Fibroblast of skin of back (primary cell): ENCODE data around the gene DLG2.
"Not testable (repeated sequence)": the region's sequence is repeated elsewhere in the genome, so short reads cannot be mapped to it uniquely, and the experiment has no call there.

ENCODE experiments used
- DNase-seq: peaks from one replicate; pipeline ENCODE4 v3.0.0-alpha.2; 2013

Gene DLG2

DNA sequence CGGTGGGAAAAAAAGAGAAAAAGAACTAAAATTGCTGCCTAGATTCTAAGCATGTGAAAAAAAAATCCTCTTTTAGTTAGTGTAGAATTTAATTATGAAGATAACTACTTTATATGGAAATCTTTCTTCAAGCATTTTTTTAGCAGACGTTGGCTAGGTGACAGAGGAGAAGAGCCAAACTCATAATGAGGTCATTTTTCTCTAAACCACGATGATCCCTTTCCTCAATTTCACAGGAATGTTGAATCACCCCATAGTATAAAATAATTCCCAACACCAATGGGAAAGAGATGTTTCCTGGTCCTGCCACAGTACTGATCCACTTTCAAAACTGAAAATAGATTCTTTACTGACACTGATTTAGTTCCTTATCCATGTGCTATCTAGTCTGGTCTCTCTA, 319.8 kb downstream of the DLG2 start:
- peak; percentile 68 for DNase-seq

- DNase-seq: no peak
These were observed 325.1 kb downstream of the DLG2 start for GRCh38 chr11:85301895-85302678.

GRCh38 chr11:85299258-85299942, 327.7 kb downstream of the DLG2 start:
- peak; percentile 17 for DNase-seq

DNA sequence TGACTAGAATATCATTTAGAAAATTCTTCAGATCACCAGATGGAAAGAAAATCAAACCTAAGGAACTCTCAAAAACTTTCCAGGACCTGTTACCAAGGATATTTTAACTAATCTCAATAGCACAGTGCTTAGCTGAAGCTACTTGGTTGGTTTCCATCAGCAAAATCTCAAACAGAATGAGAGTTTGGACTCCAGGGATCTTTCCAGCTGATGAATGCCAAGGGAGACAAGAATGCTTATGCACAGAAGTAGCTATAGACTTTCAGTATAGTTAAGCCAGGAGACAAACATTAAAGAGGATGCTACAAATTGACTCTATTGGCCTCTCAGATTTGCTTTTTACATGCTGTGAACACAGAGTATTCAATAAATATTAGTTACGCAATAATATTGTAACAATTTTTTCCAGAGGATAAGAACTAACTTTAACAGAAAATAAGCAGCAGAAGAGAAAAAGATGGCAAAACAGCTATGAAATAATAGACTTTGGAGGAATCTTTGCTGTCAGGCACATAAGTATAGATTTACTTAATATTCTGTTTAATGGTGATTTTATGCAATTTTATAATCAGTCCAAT, 331.4 kb downstream of the DLG2 start:
- no peak for DNase-seq

DNA sequence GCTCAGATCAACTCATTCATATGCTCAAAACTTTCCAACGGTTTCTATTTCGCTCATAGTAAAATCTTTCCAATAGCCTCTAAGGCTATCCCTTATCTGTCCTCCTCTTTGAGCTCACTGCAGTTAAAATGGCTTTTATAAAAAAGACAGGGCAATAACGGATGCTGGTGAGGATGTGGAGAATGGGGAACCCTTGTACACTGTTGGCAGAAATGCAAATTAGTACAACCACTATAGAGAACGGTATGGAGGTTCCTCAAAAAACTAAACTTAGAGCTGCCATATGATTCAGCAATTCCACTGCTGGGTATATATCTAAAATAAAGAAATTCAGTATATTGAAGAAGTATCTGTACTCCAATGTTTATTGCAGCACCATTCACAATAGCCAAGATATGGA, 345.6 kb downstream of the DLG2 start:
- no peak for DNase-seq

GRCh38 chr11:85279267-85279666, 347.9 kb downstream of the DLG2 start:
- DNase-seq: no peak

GRCh38 chr11:85277693-85278092, 349.5 kb downstream of the DLG2 start:
- no peak for DNase-seq

- no peak for DNase-seq
These were observed 350.8 kb downstream of the DLG2 start for GRCh38 chr11:85276332-85276731.

GRCh38 chr11:85270315-85270714, 356.8 kb downstream of the DLG2 start:
- not testable (repeated sequence) for DNase-seq

GRCh38 chr11:85269109-85269508, 358.0 kb downstream of the DLG2 start:
- DNase-seq: peak; percentile 12

DNA sequence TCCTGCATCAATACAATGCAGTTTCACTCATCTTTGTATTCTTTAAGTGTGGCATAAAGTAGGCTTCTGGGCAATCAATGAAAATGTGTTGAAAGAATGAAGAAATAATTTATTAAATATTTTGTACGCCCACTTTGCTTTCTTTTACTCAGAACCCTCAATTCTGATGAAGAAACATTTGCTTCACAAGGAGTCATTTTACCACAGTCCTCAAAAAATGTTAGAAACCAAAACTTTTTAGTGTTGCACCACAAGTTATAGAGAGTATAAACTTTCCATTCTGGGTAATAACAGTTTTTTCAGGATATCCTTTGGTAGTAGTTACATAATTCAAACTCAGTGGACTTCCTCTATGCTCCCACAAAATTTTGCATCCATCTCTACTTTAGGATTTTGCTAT, 360.5 kb downstream of the DLG2 start:
- DNase-seq: no peak

GRCh38 chr11:85263328-85263727, 363.8 kb downstream of the DLG2 start:
- no peak for DNase-seq

DNA sequence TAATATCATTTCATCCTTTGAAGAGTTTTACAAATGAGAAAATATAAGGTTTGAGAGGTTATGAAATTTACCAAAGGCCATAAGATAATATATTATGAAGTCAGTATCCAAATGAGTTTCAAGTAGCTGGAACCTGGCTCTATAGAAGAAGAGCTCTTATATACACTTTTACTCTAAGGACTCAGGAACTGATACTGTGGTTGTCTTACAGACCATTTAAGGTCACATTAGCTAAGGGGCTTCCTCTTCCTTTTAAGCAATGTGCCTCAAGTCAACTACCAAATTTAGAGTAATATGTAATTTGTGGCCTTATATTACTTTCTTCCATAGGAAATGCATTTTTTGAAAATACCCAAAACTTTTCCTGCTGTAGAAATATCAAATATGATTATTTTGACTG, 369.3 kb downstream of the DLG2 start:
- no peak for DNase-seq

- no peak for DNase-seq
These were observed 370.7 kb downstream of the DLG2 start for GRCh38 chr11:85256433-85256832.

DNA sequence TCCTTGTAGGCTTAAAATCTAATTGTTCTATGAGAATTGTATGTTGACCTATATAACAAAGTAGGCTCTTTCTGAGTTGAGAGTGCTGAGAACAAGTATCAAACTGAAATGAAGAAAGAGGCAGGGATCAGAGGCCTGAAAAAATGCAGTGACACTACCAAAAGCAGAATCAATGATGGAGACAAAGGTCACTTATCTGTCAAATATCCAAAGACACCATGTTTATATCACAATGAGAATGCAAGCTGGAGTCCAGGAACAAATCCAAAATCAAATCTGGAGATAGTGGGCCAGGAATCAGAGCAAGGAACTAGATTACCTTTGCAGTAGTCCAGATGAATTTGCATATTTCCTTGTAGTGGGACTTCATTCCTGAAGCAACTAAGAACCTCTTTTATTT, 377.7 kb downstream of the DLG2 start:
- no peak for DNase-seq

DNA sequence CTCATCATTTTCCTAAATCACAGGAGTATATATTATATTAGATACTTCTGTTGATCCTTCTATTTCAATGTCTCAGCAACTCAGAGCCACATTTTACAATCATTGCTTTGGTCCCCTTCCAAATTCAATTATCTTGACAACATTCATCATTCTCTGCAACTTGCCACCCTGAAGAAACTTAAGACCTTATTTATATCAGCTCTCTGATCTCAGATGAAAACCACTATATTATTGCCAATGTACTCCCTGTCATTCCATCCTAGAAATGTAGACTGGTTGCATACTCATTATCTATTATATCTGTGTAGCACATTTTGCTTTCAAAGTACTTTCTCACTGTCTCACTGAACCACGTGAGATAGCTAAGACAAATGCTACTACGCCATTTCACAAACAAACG, 379.3 kb downstream of the DLG2 start:
- DNase-seq: no peak

DNA sequence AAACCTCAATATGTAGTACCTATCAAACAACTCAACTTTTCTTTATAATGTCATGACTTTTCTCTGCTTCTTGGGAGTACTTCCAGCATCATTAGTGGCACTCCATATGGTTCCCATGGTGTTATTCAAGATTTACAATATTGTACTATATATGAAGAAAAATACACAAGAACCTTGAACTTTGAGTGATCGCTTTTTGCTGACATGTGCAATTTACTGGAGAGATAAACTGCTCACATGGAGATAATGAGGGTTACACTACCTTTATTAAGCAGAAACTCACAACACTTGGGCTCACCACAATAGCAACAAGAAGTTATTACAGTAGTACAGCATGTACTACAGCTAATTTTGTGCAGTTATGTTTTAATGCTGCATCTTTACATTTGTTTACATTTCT, 388.2 kb downstream of the DLG2 start:
- no peak for DNase-seq

- not testable (repeated sequence) for DNase-seq
These were observed 389.1 kb downstream of the DLG2 start for GRCh38 chr11:85238038-85238437.

DNA sequence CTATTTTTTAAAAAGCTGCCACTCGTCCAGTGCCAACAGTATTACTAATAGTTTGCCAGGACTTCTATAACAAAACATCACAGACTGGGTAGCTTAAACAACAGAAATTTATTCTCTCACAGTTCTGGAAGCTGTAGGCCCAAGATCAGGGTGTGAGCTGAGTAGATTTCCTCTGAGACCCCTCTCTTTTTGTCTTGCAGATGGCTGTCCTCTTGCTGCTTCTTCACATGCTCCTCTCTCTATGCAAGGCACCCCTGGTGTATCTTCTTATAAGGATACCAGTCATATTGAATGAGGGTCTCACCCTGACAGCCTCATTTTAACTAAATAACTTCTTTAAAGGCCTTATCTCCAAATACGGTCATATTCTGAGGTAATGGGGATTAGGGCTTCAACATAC, 390.9 kb downstream of the DLG2 start:
- no peak for DNase-seq

GRCh38 chr11:85232559-85232958, 394.6 kb downstream of the DLG2 start:
- DNase-seq: no peak

DNA sequence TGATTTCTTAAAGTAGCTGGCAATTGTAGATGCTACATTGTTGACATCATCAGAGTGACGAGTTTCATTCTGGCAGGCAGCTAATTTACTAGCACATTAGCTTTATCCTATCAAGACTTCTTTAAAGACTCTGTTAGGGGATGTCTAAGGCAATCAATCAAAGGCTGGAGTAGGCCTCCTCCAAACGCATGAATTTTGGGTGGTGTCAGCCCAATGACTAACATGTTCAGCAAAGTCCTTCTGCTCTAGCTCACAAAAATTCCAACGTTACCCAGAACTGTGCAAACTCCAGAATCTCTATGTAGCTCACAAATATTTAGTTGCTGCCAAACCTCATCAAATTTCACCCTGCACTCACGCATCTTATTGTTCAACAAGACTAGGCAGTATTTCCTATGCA, 395.6 kb downstream of the DLG2 start:
- no peak for DNase-seq

DNA sequence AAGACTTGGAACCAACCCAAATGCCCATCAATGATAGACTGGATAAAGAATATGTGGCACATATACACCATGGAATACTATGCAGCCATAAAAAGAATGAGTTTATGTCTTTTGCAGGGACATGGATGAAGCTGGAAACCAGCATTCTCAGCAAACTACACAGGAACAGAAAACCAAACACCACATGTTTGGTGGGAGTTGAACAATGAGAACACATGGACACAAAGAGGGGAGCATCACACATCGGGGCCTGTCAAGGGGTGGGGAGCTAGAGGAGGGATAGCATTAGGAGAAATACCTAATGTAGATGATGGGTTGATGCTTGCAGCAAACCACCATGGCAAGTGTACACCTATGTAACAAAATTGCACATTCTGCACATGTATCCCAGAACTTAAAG, 397.4 kb downstream of the DLG2 start:
- not testable (repeated sequence) for DNase-seq

GRCh38 chr11:85196968-85197367, 430.2 kb downstream of the DLG2 start:
- DNase-seq: no peak

DNA sequence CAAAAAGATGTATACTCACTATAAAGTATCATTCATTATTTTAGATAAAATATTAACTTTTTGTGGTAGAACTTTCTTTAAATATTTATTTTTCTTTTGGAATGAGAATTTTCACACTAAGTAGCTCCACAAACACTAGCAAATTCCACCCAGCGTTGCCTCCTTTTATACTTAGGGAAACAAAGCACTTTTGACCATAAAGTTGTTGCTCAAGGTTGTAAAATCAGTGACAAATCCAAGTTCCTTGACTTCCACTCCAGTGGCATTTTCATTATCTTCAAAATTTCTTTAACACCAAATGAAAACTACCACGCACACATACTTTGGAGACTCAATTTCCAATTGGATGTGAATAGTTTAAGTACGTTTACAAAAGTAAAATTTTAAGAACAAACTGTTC, 431.2 kb downstream of the DLG2 start:
- no peak for DNase-seq
